ENCODE results near the gene B4GALNT4. TPM values are rescaled to one million over a fixed set of nuclear protein-coding genes. Genes with fewer than 3 reads are reported as not detected.
"Not testable (repeated sequence)": the region's sequence is repeated elsewhere in the genome, so short reads cannot be mapped to it uniquely, and the experiment has no call there.

Gene B4GALNT4, protein sequence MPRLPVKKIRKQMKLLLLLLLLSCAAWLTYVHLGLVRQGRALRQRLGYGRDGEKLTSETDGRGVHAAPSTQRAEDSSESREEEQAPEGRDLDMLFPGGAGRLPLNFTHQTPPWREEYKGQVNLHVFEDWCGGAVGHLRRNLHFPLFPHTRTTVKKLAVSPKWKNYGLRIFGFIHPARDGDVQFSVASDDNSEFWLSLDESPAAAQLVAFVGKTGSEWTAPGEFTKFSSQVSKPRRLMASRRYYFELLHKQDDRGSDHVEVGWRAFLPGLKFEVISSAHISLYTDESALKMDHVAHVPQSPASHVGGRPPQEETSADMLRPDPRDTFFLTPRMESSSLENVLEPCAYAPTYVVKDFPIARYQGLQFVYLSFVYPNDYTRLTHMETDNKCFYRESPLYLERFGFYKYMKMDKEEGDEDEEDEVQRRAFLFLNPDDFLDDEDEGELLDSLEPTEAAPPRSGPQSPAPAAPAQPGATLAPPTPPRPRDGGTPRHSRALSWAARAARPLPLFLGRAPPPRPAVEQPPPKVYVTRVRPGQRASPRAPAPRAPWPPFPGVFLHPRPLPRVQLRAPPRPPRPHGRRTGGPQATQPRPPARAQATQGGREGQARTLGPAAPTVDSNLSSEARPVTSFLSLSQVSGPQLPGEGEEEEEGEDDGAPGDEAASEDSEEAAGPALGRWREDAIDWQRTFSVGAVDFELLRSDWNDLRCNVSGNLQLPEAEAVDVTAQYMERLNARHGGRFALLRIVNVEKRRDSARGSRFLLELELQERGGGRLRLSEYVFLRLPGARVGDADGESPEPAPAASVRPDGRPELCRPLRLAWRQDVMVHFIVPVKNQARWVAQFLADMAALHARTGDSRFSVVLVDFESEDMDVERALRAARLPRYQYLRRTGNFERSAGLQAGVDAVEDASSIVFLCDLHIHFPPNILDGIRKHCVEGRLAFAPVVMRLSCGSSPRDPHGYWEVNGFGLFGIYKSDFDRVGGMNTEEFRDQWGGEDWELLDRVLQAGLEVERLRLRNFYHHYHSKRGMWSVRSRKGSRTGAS
- total RNA-seq, result 37.0 to 39.1 TPM (median 37.2 TPM) in 3 replicates
- long read RNA-seq, partial matches to known transcripts, result 7 of 19 reads
- long read RNA-seq, other reads (novel, unspliced or antisense), result 8 of 19 reads

DNA sequence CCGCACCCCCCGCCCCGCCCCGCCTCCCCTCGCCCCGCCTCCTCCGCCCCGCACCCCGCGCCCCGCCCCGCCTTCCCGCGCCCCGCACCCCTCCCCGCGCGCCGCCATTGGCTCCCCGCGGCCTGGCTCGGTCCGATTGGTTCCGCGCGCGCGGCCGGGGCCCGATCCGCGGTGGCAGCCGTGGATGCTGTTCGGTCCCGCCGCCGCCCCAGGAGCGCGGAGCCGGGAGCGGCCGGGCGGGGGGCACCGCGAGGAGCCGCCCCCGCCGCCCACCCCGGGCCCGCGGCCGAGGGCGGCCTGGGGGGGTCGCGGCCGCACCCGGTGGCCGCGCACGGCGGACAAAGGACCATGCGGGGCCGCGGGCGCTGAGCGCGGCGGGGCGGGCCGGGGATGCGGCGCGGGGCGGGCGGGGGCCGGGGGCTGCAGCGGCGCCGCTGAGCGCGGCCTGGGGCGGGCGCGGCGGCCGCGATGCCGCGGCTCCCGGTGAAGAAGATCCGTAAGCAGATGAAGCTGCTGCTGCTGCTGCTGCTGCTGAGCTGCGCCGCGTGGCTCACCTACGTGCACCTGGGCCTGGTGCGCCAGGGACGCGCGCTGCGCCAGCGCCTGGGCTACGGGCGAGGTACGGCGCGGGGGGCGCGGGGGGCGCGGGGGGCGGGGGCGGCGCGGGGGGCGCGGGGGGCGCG is at the start of gene B4GALNT4:
Gene B4GALNT4, plus strand, starts transcription at position 164 of the 683 bp plus-strand sequence. Its CDS starts 305 bp downstream, at position 469.
- no peaks in the 10 kb centered on the region for H3K9me3 Mint-ChIP-seq (ENCODE audit: low read depth)
- H3K4me1 Mint-ChIP-seq (ENCODE audit: low read depth), result peaks cover 20% of the 10 kb centered on the region
- peak within 1 kb of the TSS; percentile 81 for H3K4me3 Mint-ChIP-seq (ENCODE audit: unreplicated experiment)
- no peaks in the 10 kb centered on the region for H3K36me3 Mint-ChIP-seq (ENCODE audit: low read depth)
- TF ChIP-seq, protein P1, sequence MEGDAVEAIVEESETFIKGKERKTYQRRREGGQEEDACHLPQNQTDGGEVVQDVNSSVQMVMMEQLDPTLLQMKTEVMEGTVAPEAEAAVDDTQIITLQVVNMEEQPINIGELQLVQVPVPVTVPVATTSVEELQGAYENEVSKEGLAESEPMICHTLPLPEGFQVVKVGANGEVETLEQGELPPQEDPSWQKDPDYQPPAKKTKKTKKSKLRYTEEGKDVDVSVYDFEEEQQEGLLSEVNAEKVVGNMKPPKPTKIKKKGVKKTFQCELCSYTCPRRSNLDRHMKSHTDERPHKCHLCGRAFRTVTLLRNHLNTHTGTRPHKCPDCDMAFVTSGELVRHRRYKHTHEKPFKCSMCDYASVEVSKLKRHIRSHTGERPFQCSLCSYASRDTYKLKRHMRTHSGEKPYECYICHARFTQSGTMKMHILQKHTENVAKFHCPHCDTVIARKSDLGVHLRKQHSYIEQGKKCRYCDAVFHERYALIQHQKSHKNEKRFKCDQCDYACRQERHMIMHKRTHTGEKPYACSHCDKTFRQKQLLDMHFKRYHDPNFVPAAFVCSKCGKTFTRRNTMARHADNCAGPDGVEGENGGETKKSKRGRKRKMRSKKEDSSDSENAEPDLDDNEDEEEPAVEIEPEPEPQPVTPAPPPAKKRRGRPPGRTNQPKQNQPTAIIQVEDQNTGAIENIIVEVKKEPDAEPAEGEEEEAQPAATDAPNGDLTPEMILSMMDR (IDR thresholded peaks at IDR 0.05), result no peak
- no peak within 1 kb of the TSS for H3K27ac Mint-ChIP-seq (ENCODE audit: unreplicated experiment)
- DNase-seq (ENCODE audit: low spot score), result peak; percentile 42
- H3K27me3 Mint-ChIP-seq (ENCODE audit: low read depth), result peaks cover 4% of the 10 kb centered on the region

DNA sequence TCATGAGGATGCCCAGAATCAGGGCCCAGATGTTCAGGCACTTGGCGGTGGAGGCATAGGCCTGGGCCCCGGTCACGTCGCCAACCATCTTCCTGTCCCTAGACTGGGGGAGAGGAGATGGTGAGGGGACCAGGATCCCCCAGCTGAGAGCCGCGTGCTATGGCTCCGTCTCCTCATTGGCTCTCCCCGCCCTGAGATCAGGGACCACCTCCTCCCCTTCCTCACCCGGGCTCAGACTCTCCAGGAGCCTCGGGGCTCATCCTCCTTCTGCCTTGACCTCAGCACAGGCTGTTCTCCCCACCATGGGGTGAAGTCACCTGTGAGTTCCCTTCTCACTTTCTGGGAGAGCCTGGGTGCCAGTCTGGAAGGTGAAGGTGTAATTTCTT is 49.4 kb upstream of the B4GALNT4 start:
- not testable (repeated sequence) for H3K9me3 Mint-ChIP-seq (ENCODE audit: low read depth); H3K4me1 Mint-ChIP-seq (ENCODE audit: low read depth); H3K36me3 Mint-ChIP-seq (ENCODE audit: low read depth)
- Mint-ChIP-seq H3K4me3 (ENCODE audit: unreplicated experiment) (peak overlapping the region; percentile 91), H3K27ac (ENCODE audit: unreplicated experiment) (peak overlapping the region; percentile 97), H3K27me3 (ENCODE audit: low read depth) (peaks cover 13% of the 10 kb centered on the region)
- DNase-seq (ENCODE audit: low spot score), result peak; percentile 27

DNA sequence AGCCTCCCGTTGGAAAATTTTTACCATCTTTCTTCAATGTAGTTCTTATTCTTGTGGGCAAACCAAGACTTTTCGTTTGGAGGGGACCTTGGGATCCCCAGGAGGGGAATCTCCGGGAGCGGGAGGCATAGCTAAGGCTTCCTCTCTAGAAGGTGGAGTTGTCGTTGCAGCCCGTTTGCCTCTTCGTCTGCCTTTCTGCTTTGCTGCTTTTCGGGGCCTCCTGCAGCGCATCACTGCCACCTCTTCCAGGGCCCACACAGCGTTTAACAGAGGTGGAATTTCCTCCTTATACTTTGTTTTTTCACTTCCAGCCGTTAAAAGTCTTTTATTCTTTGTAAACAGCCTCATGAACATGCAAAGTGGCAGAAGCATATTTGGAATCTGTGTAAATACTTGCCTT is 45.1 kb upstream of the B4GALNT4 start:
- Mint-ChIP-seq H3K36me3 (ENCODE audit: low read depth) (no peaks in the 10 kb centered on the region), H3K27me3 (ENCODE audit: low read depth) (no peaks in the 10 kb centered on the region), H3K27ac (ENCODE audit: unreplicated experiment) (no peak overlapping the region), H3K4me1 (ENCODE audit: low read depth) (peaks cover 14% of the 10 kb centered on the region), H3K9me3 (ENCODE audit: low read depth) (no peaks in the 10 kb centered on the region), H3K4me3 (ENCODE audit: unreplicated experiment) (no peak overlapping the region)
- peak; percentile 51 for DNase-seq (ENCODE audit: low spot score)
- TF ChIP-seq, protein P1 (IDR thresholded peaks at IDR 0.05), result no peak

DNA sequence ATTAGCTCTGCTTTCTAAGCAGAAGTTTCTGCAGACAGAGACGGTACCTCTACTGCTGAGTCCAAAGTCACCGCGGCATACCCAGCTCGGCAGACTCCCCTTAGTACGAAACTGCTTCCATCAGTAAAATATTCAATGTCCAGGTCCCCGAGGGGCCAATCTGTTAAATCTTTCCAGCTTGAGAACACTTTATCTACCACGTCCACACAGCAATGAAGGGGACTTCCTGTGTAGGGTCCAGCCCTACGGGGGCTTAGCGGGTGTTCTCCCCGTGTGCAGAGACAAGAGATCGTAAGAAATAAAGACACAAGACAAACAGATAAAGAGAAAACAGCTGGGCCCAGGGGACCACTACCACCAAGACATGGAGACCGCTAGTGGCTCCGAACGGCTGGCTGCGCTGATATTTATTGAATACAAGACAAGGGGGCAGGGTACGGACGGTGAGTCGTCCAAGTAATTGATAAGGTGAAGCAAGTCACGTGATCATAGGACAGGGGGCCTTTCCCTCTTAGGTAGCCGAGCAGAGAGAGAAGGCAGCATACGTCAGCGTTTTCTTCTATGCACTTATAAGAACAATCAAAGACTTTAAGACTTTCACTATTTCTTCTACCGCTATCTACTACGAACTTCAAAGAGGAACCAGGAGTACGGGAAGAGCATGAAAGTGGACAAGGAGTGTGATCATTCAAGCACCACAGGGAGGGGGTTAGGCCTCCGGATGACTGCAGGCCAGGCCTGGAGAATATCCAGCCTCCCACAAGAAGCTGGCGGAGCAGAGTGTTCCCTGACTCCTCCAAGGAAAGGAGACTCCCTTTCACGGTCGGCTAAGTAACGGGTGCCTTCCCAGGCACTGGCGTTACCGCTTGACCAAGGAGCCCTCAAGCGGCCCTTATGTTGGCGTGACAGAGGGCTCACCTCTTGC is 44.4 kb upstream of the B4GALNT4 start:
- not testable (repeated sequence) for H3K27me3 Mint-ChIP-seq (ENCODE audit: low read depth); H3K4me3 Mint-ChIP-seq (ENCODE audit: unreplicated experiment); H3K9me3 Mint-ChIP-seq (ENCODE audit: low read depth); H3K36me3 Mint-ChIP-seq (ENCODE audit: low read depth); H3K27ac Mint-ChIP-seq (ENCODE audit: unreplicated experiment)
- peak; percentile 41 for DNase-seq (ENCODE audit: low spot score)
- peaks cover 14% of the 10 kb centered on the region for H3K4me1 Mint-ChIP-seq (ENCODE audit: low read depth)

DNA sequence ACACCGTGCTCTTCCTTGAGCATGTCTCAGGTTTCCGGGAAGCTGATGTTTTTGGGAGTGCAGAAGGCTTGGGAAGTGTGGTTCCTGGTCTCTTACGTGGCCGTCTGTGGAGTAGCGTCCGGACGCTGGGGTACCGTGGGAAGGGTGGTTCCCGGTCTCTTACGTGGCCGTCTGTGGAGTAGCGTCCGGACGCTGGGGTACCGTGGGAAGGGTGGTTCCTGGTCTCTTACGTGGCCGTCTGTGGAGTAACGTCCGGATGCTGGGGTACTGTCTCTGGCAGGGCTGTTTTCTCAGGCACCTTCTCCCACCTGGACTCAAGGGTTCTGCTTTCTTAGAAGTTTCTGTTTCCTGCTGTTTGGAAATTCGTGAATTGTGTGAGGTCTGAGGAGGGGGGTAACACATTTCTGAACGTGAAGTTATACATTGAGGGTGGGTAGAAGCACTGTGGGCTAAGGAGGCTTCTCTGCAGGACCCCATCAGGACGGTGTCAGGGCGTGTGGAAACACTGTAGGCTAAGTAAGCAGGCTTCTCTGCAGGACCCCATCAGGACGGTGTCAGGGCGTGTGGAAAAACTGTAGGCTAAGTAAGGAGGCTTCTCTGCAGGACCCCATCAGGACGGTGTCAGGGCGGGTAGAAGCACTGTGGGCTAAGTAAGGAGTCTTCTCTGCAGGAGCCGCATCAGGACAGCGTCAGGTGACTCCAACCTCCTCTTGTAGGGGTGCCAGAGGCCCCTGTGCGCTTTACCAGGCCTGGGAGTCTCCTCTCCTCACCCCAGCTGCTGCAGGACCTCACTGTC is 43.3 kb upstream of the B4GALNT4 start:
- Mint-ChIP-seq H3K4me1 (ENCODE audit: low read depth) (peaks cover 8% of the 10 kb centered on the region), H3K27ac (ENCODE audit: unreplicated experiment) (peak overlapping the region; percentile 72), H3K9me3 (ENCODE audit: low read depth) (no peaks in the 10 kb centered on the region), H3K36me3 (ENCODE audit: low read depth) (no peaks in the 10 kb centered on the region), H3K4me3 (ENCODE audit: unreplicated experiment) (no peak overlapping the region), H3K27me3 (ENCODE audit: low read depth) (no peaks in the 10 kb centered on the region)
- peak; percentile 62 for DNase-seq (ENCODE audit: low spot score)
- TF ChIP-seq, protein P1 (IDR thresholded peaks at IDR 0.05), result no peak
